T-helper 1 cell treated with Interleukin-12 subunit alpha and Interleukin-12 subunit beta and Interleukin-4 antibody, amounts not matched to agents 30 ng/mL and 1 ng/mL, for 36 hours (primary cell): ENCODE results near the gene ACOX3. TPM values are rescaled to one million over a fixed set of nuclear protein-coding genes. Genes with fewer than 3 reads are reported as not detected.
"Not testable (repeated sequence)": the region's sequence is repeated elsewhere in the genome, so short reads cannot be mapped to it uniquely, and the experiment has no call there.

ENCODE experiments used
- intact Hi-C: fragments of 100-400 bp; cut with micrococcal nuclease; formaldehyde crosslinking; loops from one replicate; pipeline ENCODE4 v1.15.1; 2024
- total RNA-seq: library from RNA; stranded (reverse); gene quantifications from 2 replicates; pipeline ENCODE4 v1.2.3, GENCODE V29; 2022

Gene ACOX3
- total RNA-seq, 1 donor from 2014 or later = 16.5 TPM

GRCh38 chr4:8409264-8410065 lies 31.1 kb downstream of the ACOX3 start:
- intact Hi-C loops = loop anchor here (1.0 kb wide), 3 partner anchors 19 to 250 kb away; partner anchors contain the start of genes ACOX3 and TRMT44

GRCh38 chr4:8407756-8408155 lies 32.8 kb downstream of the ACOX3 start:
- intact Hi-C loops = no loop called here

GRCh38 chr4:8407316-8407715 lies 33.2 kb downstream of the ACOX3 start:
- intact Hi-C loops = no loop called here

GRCh38 chr4:8406887-8407286 lies 33.6 kb downstream of the ACOX3 start:
- intact Hi-C loops = not testable (repeated sequence)

DNA sequence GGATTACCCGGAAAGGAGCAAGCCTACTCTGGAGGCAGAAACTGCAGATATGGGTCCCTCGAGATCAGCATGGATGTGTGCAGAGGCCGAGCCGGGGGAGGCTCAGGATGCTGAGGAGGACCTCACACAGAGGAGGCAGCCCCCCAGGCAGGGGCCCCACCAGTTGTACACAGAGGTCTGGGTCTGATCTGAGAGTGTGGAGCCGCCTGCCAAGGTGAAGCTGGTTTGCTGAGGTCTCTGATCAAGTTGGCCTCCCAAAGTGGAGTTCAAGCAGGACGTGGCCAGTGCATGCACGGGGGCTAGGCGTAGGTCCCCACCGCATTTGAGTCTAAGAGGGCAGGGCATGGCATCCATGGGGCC lies 35.0 kb downstream of the ACOX3 start:
- intact Hi-C loops = no loop called here

DNA sequence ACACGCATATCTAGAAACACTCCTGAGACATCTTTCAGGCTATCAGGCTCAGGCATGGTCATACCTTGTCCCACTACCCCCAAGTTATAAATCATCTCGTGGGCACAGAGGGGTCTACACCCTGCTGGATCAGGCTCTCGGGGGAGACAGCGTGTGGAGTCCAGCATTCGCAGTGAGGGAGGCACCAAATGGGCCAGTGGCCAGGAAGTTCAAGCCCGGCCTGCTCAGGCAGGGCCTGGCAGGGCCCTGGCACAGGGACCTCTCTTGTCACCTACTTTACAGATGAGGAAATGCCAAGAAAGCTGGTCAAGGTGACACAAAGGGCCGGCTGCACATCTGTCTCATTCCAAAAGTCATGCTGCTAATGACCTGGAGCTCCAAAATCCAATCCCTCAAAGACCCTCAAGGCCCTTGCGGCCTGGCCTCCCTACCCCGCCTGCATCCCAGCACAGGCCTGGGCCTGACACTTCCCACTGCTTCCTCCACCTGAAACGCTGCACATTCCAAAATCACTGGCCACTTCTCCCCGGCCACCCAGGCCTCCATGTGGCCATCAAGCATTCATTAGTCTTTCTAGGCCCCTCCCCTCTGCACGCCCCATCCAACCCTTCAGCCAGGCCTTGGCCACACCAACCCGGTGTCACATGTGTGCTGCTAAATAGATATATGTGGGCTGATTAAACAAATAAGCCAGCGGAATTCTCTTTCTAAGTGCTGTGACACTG lies 35.6 kb downstream of the ACOX3 start:
- intact Hi-C loops = no loop called here

DNA sequence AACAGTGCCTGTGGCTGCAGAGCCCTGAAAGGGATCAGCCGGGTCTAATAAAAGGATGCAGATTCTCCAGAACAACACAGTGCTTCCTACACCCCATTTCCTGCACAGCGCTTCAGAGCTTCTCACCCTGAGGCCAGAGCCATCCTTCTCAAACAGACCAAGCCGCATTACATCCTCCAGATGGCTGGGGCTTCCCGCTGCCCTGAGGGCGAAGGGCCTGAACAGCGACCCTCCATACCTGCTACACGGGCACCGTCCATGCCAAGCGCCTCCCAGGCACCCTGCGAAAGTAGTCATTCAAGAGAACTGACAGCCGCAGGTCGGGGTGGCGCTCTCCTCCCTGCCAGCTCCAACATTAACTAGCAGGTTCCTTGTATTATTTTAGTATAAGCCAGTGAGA lies 36.5 kb downstream of the ACOX3 start:
- intact Hi-C loops = loop anchor here (1.0 kb wide), 3 partner anchors 137 to 227 kb away; no protein-coding TSS in a partner anchor

- intact Hi-C loops = loop anchor here (1.0 kb wide), 3 partner anchors 136 to 226 kb away; no protein-coding TSS in a partner anchor
These were observed 37.3 kb downstream of the ACOX3 start for GRCh38 chr4:8403173-8403753.

DNA sequence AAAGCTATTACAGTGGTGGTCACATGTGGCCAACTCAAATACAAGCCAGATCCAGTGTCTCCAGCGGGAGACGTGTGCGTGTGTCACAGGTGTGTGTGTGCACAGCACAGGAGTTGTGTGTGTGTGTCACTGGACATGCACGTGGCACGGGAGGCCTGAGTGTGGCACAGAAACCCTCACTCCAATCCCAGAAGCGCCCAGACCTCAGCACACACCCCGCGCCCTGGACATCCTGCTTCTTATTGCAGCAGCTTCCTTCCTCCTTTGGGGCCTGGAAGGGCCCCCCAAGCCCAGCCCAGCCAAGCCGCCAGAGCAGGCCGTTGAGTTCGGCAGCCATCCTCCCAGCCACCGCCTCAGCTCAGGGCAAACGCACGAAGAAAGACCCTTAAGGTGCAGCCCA lies 37.9 kb downstream of the ACOX3 start:
- intact Hi-C loops = loop anchor here (1.0 kb wide), 3 partner anchors 135 to 225 kb away; no protein-coding TSS in a partner anchor

GRCh38 chr4:8402181-8402597 lies 38.3 kb downstream of the ACOX3 start:
- intact Hi-C loops = no loop called here

- intact Hi-C loops = no loop called here
These were observed 38.9 kb downstream of the ACOX3 start for GRCh38 chr4:8401665-8402064.

DNA sequence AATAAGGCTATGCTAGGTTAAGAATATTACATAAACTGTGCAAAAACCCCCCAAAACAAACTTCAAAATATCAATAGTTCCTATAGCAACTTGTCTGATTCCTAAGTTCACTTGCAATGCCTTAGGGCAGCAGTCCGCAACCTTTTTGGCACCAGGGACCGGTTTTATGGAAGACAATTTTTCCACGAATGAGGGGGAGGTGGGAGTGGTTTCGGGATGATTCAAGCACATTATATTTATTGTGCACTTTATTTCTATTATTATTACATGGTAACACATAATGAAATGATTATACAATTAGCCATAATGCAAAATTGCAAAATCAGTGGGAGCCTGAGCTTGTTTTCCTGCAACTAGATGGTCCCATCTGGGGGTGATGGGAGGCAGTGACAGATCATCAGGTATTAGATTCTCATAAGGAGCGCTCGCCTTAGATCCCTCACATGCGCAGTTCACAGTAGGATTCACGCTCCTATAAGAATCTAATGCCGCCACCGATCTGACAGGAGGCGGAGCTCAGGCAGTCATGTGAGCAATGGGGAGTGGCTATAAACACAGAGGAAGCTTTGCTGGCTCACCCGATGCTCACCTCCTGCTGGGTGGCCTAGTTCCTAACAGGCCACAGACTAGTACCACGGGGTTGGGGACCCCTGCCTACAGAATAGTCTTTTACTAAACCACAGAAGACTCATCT lies 39.7 kb downstream of the ACOX3 start:
- intact Hi-C loops = no loop called here

DNA sequence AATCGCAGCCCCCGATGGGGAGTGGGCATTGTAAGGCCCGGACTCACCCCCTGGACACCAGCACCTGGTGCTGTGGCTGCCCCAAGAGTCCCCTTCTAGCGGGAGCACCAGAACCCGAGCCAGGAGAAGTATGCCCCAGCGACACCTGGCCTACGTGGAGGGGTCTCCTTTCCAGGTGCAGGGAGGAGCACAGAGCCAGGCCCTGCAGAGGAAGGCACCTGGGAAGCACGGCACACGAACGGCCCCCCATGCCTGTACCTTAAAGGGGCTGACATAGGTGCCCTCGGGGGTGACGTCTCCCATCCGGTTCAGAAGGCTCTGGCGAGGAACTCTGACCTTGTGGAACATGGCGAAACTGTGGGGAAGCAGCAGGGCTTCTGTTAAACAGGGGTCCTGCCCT lies 41.2 kb downstream of the ACOX3 start:
- intact Hi-C loops = no loop called here

DNA sequence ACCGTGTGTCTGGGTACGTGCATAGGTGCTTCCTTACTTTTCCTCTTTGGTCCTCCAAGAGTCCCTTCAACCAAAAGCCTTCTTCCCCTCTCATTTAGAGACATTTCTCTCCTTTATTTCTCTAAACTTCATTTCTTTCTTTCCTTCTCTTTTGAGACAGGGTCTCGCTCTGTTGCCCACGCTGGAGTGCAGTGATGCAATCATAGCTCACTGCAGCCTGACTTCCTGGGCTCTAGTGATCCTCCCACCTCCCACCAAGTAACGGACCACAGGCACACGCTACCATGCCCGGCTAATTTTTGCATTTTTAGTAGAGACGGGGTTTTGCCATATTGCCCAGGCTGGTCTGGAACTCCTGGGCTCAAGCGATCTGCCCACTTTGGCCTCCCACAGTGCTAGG lies 42.2 kb downstream of the ACOX3 start:
- intact Hi-C loops = no loop called here

DNA sequence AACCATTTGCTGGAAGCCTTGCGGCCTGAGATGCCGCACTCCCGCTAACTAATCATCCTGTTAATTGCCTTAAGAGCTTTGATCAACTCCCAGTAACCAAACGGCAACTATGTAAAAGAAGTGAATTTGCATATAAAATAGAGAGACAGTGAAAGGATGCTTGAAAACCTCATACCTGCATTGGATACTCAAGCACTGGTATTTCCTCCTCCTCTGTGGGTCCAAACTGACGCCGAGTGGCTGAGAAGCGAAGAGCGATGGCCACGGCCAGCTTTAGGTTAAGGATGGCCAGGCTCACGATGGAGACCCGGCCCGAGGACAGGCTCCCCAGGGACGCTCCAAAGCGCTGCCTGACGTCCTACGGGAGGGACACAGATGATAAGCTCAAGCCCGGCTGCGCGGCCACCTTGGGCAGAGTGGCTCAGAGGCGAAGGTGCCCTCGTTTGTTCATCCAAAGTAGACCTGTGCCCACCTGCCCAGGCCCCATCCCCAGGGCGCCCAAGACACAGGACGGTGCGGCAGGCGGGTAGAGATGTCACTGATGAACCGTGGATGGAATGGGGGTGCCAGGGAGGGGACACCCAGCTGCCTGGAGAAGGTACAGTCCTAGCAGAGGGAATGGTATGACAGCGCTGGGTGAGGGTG lies 43.6 kb downstream of the ACOX3 start:
- intact Hi-C loops = no loop called here

- intact Hi-C loops = no loop called here
These were observed 44.8 kb downstream of the ACOX3 start for GRCh38 chr4:8395504-8396296.

DNA sequence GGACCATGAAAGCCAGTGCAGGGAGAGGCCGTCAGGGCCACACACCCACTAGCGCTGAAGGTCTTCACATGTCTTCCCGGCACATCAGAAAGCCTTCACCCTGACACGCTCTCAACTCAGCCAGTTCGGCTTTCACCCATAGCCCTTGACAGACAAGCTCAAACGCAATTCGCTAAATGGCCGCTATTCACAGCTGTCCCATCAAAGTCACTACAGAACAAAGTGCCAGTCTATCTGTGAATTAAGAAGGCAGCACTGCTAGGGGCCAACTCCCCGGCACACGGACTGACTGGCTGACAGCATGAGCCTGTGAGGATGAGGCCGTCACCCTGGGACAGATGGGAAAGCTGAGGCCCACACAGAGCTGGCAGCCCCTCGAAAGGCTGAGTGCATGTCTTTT lies 45.7 kb downstream of the ACOX3 start:
- intact Hi-C loops = no loop called here

- intact Hi-C loops = no loop called here
These were observed 46.4 kb downstream of the ACOX3 start for GRCh38 chr4:8394061-8394519.

- intact Hi-C loops = no loop called here
These were observed 46.9 kb downstream of the ACOX3 start for GRCh38 chr4:8393593-8394038.

GRCh38 chr4:8392591-8393190 lies 47.8 kb downstream of the ACOX3 start:
- intact Hi-C loops = no loop called here
